ENCODE data around the gene MYH15. TPM values are rescaled to one million over a fixed set of nuclear protein-coding genes. Genes with fewer than 3 reads are reported as not detected.

MYH15 gene
- total and polyA plus RNA-seq, 12 donors = 0.07 to 1.0 (median 0.20) TPM; not detected in 2

- intact Hi-C loops (cut with DNase I) = loop anchor here in 1 of 2 donors (10.0 kb wide), 1 partner anchor 461 kb away; no protein-coding TSS in a partner anchor
- 69 to 85% (median 78%) methylated on average over 3 of the region's 3 CpGs for WGBS, 4 donors
Measured at GRCh38 chr3:108406063-108406660, 104.2 kb downstream of the MYH15 start.

GRCh38 chr3:108404368-108404767 lies 106.0 kb downstream of the MYH15 start:
- Histone ChIP-seq H3K36me3 (replicated peaks in 1 of 2) (no peaks in the 10 kb centered on the region), H3K4me3 (no peak overlapping the region), H3K4me1 (replicated peaks in 1 of 2) (peaks cover 4 to 13% of the 10 kb centered on the region in 2 donors), H3K9me3 (replicated peaks in 1 of 3) (no peaks in the 10 kb centered on the region), H3K27ac (no peak overlapping the region), H3K27me3 (no peaks in the 10 kb centered on the region)
- DNase-seq = no peak
- WGBS, 4 donors = 30 to 37% (median 33%) methylated on average over 2 of the region's 2 CpGs
- TF ChIP-seq POLR2A (IDR thresholded peaks at IDR 0.05) = no peak
- no peak for TF ChIP-seq CTCF (IDR thresholded peaks at IDR 0.05)
- intact Hi-C loops (cut with DNase I) = loop anchor here in 1 of 2 donors (10.0 kb wide), 1 partner anchor 460 kb away; no protein-coding TSS in a partner anchor

More at GRCh38 chr3:108406063-108406660, 104.2 kb downstream of the MYH15 start:
- Histone ChIP-seq H3K4me1 (replicated peaks in 1 of 2) (peaks cover 4 to 13% of the 10 kb centered on the region in 2 donors), H3K27ac (no peak overlapping the region), H3K4me3 (no peak overlapping the region), H3K36me3 (replicated peaks in 1 of 2) (no peaks in the 10 kb centered on the region), H3K9me3 (replicated peaks in 1 of 3) (no peaks in the 10 kb centered on the region), H3K27me3 (no peaks in the 10 kb centered on the region)
- TF ChIP-seq POLR2A (IDR thresholded peaks at IDR 0.05) = no peak
- no peak for DNase-seq

GRCh38 chr3:108403686-108404345 lies 106.6 kb downstream of the MYH15 start:
- Histone ChIP-seq H3K36me3 (replicated peaks in 1 of 2) (no peaks in the 10 kb centered on the region), H3K4me3 (no peak overlapping the region), H3K4me1 (replicated peaks in 1 of 2) (peaks cover 4 to 13% of the 10 kb centered on the region in 2 donors), H3K27ac (no peak overlapping the region), H3K9me3 (replicated peaks in 1 of 3) (no peaks in the 10 kb centered on the region), H3K27me3 (no peaks in the 10 kb centered on the region)
- intact Hi-C loops (cut with DNase I) = loop anchor here in 1 of 2 donors (10.0 kb wide), 1 partner anchor 459 kb away; no protein-coding TSS in a partner anchor
- TF ChIP-seq POLR2A (IDR thresholded peaks at IDR 0.05) (no peak), CTCF (IDR thresholded peaks at IDR 0.05) (no peak)
- WGBS, 4 donors = 45 to 53% (median 49%) methylated on average over 4 of the region's 4 CpGs
- DNase-seq = no peak

GRCh38 chr3:108403198-108403597 lies 107.2 kb downstream of the MYH15 start:
- intact Hi-C loops (cut with DNase I) = loop anchor here in 1 of 2 donors (10.0 kb wide), 1 partner anchor 458 kb away; no protein-coding TSS in a partner anchor
- Histone ChIP-seq H3K4me1 (replicated peaks in 1 of 2) (peaks cover 4 to 13% of the 10 kb centered on the region in 2 donors), H3K27me3 (no peaks in the 10 kb centered on the region), H3K9me3 (replicated peaks in 1 of 3) (no peaks in the 10 kb centered on the region), H3K4me3 (no peak overlapping the region), H3K36me3 (replicated peaks in 1 of 2) (no peaks in the 10 kb centered on the region), H3K27ac (no peak overlapping the region)
- DNase-seq = no peak
- TF ChIP-seq CTCF (IDR thresholded peaks at IDR 0.05) (no peak), POLR2A (IDR thresholded peaks at IDR 0.05) (no peak)
- 33 to 52% (median 38%) methylated on average over 1 of the region's 1 CpG for WGBS, 4 donors

All from adrenal gland (tissue), 12 donors.